Erythroblast (primary cell): Measurements from ENCODE around the gene RDH11.
A peak's percentile ranks its signal among the peaks of the same experiment; 100 is the strongest.

Experiments used
- DNase-seq, 2 experiments: peaks; one replicate each; lab custom pipeline; 2025; lab: John Stamatoyannopoulos, UW
- GATA1 ChIP-seq: IDR thresholded peaks from 2 replicates; pipeline ENCODE4 v1.6.1; 2011; ENCODE audit warnings: low read depth, mild to moderate bottlenecking, control low read depth, low read length, moderate library complexity
- POLR2A ChIP-seq: IDR thresholded peaks from 2 replicates; pipeline ENCODE4 v1.6.1; 2011; ENCODE audit warnings: mild to moderate bottlenecking, low read length

Gene RDH11

DNA sequence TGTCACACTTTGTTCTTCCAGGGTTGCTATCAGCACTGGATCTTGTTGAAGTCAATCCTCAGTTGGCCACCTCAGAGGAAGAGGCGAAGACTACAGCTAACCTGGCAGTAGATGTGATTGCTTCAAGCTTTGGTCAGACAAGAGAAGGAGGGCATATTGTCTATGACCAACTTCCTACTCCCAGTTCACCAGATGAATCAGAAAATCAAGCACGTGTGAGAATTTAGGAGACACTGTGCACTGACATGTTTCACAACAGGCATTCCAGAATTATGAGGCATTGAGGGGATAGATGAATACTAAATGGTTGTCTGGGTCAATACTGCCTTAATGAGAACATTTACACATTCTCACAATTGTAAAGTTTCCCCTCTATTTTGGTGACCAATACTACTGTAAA, 44.9 kb downstream of the RDH11 start:
- TF ChIP-seq POLR2A (no peak), GATA1 (no peak)
- no peak for DNase-seq

DNA sequence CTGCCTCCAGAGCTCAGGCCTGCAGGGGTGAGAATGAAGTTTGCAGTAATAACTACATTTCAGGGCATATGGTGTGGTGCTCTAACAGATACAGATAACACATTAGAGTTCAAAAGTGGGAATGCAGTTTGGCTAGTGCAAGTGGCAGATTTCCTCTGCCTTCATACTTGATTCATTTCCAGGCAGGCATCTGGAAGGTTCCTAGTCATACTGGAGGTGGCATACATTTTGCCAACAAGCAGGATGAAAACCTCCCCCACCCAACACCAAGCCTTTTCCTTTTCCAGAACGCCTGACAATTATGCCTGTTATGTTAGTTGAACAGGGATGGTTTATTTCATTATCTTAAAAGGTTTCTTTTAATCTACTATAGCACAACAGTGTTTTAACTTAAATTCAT, 45.4 kb downstream of the RDH11 start:
- DNase-seq: no peak

DNA sequence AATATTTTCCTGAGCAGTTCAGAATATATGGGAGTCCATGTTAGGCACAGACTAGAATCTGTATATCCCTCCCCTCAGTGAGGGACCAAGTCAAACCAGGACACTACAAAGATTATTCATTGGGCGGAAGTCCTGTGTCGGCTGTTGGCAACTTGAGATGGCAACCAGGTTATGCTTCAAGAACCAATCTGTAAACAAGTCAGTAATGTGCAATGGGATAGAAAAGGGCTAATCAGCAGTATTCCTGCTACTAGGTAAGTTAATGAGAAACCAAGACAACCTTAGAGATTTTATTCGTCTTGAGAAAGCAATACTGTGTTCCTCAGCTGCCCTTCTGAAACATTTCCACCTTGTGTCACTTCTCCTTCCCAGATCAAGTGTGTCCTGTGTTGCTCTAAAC, 49.4 kb downstream of the RDH11 start:
- DNase-seq: no peak
- TF ChIP-seq GATA1 (no peak), POLR2A (no peak)

More for the DNA sequence above, 45.4 kb downstream of the RDH11 start:
- TF ChIP-seq GATA1 (no peak), POLR2A (no peak)

DNA sequence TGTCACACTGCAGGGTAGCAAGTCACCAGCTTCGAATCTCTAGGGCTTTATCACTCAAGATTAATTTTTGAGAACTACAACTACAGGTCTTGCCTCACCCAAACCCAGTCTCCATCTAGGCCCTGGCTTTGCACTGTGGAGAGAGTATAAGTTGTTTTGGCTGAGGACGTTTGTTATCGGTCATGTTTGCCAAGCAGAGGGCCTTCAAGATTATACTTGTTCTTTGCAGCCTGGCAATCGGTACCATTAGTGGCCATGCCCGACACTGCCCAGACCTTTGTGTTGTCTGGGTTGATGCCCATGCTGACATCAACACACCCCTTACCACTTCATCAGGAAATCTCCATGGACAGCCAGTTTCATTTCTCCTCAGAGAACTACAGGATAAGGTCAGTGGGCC, 50.1 kb downstream of the RDH11 start:
- no peak for TF ChIP-seq POLR2A
- no peak for TF ChIP-seq GATA1
- DNase-seq: no peak

DNA sequence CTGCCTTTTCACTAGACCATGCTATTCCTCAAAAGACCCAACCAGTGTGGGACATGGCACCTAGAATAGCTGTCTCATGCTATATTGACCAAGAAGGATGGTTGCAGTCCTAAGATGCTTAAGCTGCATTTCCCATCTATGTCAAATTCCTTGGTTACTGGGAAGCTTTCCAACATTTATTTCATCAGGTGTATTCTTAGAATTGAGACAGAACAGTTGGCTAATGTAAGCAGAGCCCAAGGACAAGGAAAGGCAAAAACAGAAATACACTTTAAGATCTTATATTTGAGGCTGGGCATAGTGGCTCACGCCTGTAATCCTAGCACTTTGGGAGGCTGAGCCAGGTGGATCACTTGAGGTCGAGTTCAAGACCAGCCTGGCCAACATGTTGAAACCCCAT, 51.1 kb downstream of the RDH11 start:
- TF ChIP-seq POLR2A (no peak), GATA1 (no peak)
- DNase-seq: no peak

DNA sequence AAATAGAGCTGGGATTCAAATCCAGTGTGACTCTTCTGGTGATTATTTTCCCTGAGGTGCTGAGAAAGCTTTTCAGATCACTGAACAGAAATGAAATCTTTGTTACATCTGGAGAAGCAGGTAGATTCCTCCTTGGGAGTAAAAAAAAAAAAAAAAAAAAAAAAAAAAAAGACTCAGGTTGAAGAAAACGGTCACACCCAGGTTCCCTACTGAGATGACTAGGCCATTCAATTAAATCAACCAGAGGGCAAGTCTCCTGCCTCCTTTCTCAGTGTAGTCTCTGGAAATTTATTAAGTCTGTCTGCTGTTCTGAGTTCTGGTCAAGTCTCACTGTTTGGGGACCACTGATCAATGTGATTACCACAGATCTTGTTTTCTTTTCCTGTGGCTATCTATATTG, 51.9 kb downstream of the RDH11 start:
- peak; percentile 23 to 51 for DNase-seq
- TF ChIP-seq GATA1: no peak
- TF ChIP-seq POLR2A: no peak

DNA sequence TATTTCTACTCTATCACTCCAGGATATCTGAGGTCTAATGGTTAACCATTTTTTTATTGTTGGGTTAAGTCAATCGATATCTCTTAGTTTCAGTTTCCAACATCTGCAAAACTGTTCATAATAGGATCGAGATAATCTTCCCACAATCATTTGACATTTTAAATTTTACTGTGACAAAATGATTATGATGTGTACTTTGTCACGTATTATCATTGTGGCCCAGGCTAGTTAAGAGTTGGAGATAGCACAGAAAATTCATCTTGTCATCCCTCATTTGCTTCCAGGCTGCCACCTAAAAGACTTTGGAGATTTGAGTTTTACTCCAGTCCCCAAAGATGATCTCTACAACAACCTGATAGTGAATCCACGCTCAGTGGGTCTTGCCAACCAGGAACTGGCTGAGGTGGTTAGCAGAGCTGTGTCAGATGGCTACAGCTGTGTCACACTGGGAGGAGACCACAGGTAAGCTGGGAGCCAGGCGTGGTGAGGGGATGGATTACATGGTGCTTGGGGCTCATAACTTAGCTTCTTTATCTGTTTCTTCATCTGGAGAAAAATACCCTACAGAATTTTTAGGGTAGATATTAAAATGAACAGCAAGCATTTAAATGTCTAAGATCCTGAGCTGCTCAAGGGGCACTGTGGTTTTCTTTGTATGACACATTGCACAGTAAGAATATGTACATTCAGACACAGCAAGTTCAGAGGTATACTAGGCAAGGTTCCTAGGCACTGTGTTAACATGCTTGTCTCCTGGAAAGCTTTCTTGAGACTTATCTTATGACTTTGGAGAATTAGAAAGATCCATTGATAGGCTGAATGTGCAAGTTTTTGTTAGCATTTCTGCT, 53.4 kb downstream of the RDH11 start:
- no peak for TF ChIP-seq GATA1
- TF ChIP-seq POLR2A: no peak
- DNase-seq: peak; percentile 76 to 87

DNA sequence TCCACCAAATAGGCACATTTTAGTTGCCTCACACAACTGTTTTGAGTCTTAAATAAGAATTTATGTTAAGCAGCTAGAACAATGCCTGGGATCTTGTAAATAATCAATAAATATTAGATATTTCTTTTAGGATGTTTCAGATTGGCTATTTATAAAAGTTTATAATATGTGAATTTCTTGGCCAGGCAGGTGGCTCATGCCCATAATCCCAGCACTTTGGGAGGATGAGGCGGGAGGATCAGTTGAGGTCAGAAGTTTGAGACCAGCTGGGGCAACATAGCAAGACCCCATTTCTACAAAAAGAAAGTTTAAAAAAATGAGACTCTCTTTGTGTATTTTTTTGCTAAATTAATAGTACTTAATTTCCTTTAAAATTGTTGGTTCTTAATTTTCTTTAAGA, 54.1 kb downstream of the RDH11 start:
- TF ChIP-seq POLR2A (no peak), GATA1 (no peak)
- no peak for DNase-seq

DNA sequence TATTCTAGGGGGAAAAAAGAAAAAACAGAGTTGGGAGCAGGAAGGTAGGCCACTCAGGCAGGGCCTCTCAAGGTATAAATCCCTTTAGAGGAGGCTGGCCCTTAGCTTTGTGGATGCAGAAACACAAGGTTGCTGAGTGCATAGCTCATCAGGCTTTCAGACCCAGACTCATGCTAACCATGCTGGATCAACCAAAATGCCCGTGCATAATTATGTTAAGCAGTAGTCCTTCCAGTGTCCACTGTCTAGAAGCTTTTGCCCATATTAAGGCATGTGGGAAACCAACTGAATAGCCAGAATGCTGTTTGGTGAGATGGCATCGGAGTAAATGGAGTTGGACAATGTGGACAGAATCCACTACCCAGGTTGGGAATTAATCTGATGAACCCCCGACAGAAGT, 56.9 kb downstream of the RDH11 start:
- TF ChIP-seq GATA1: no peak
- TF ChIP-seq POLR2A: no peak
- DNase-seq: no peak

DNA sequence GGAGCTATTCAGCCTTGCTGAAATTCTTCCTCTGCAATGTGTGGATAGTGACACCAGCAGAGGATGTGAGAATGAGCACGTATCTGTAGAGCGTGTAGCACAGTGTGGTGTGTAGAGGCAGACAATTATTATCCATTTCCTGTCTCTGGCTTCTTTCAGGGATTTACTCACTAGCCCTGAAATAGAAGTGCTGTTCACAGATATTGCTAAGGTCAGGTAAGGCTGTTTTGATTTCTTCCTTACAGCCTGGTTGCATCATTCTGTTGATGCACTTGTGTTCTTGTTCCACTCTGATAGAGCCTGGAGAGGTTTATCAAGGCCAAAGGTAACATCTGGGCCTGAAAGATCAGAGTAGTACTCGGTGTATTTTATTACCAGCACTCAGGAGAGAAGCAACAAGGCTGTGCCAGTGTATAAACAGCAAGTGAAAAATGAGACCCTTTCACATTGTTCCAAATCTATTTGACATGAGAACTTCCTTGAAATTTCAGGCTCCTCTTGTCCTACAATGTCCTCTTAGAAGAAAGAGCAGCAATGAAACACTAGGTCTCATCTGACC, 59.1 kb downstream of the RDH11 start:
- TF ChIP-seq POLR2A: peak; percentile 56
- TF ChIP-seq GATA1: no peak
- DNase-seq: peak; percentile 95 to 96

DNA sequence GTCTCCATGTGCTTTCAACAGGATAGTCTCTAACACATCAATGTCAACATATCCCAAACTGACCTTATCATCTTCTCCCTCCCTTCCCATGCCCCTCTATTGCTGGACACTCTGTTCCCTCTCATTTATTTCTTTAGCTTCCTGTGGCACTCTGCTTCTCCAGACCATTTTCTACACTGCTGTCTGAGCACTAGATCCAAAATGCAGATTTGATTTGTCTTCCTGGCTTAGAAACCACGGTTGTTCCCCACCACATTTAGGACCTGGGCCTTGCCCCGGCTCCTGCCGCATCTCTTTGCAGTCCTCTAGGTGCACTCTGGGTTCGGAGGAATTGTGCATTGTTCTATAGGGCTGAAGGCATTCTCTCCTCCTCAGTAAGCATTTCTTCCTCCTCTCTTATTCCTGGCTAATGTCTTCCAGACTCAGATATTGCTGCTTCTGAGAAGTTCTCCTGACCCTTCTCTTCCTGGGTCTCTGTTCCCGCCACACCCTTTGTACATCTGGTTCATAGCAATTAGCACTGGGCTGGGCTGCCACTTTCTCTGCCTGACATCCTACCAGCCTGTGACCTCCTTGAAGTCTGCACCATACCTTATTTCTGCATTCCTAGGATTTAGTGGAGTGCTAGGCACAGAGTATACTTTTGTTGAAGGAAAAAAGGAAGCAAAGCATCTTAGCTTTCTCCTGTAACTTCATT, 62.0 kb downstream of the RDH11 start:
- DNase-seq: no peak
- no peak for TF ChIP-seq POLR2A
- TF ChIP-seq GATA1: no peak

DNA sequence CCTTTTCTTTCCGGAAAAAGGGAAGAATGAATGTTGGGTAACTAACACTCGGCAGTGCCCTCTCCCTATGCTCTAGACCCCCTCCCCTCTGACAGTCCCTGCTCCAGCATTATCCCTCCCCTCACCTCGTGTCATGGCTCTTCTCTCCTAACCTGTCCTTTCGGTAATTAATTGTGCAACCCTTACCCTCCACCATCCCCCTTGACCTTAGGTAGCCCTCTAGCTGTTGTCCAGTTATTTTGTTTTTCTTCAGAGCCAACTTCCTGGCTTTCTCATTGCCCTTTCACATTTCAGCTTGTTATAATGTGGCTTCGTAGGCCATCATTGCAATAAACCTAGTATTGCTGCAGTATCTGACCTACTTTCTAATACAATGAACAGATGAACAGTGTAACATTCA, 64.6 kb downstream of the RDH11 start:
- DNase-seq: no peak
- TF ChIP-seq POLR2A (no peak), GATA1 (no peak)

DNA sequence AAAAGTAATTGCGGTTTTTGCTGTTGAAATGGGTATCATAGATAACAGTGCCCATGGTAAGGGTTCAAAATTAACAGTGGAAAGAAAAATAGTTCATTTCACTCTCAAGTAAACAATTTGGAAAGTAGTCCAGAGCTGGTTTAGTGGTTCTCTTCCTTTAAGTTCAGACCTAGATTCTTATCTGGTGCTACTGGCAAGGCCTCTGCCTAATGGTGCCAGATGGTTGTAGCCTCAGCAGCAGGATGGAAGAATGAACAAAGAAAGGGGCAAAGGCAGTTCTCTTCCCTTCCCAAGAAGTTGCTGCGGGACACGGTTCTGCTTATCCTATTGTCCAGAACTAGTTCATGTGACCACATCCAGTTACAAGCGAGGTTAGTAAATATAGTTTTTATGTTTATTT, 65.4 kb downstream of the RDH11 start:
- peak; percentile 19 to 43 for DNase-seq
- TF ChIP-seq POLR2A: no peak
- no peak for TF ChIP-seq GATA1

DNA sequence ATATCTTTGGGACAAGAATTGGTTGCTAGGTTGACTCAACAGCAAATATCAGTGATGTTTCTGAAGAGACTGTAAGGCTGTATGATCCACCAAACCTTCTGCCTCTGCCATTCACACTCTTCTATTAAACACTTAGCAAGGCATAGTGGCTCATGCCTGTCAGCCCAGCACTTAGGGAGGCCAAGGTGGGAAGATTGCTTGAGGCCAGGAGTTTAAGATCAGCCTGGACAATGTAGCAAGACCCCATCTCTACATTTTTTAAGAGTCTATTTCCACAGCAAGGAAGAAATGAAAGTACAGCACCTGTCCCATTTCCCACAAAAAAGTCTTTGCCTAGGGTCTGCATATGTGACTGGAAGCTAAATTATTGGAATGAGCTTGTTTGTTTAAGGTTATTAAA, 68.0 kb downstream of the RDH11 start:
- DNase-seq: no peak
- TF ChIP-seq POLR2A (no peak), GATA1 (no peak)
